ENCODE data around the gene CFAP43. TPM values are rescaled to one million over a fixed set of nuclear protein-coding genes. Genes with fewer than 3 reads are reported as not detected.

Gene CFAP43
- total RNA-seq, 1 donor from 2014 or later = not detected

GRCh38 chr10:104268713-104269645, 36.8 kb upstream of the CFAP43 start, which contains the start of gene GSTO2:
Gene GSTO2 (plus strand): TSS chr10:104269184. CDS start chr10:104274916, 5,732 bp downstream.
- H3K36me3 Mint-ChIP-seq (ENCODE audit: unreplicated experiment) = peaks cover 19% of the 10 kb centered on the region
- peaks cover 14% of the 10 kb centered on the region for H3K4me1 Mint-ChIP-seq (ENCODE audit: unreplicated experiment)
- H3K4me3 Mint-ChIP-seq (ENCODE audit: unreplicated experiment) = peak within 1 kb of the TSS; percentile 87
- H3K27me3 Mint-ChIP-seq (ENCODE audit: unreplicated experiment) = no peaks in the 10 kb centered on the region
- no peaks in the 10 kb centered on the region for H3K9me3 Mint-ChIP-seq (ENCODE audit: unreplicated experiment)
- H3K27ac Mint-ChIP-seq (ENCODE audit: unreplicated experiment) = peak within 1 kb of the TSS; percentile 91
- TF ChIP-seq CTCF (IDR thresholded peaks at IDR 0.05) = no peak
- DNase-seq (ENCODE audit: extremely low spot score, unreplicated experiment) = peak; percentile 100

GRCh38 chr10:104268405-104268712, 36.2 kb upstream of the CFAP43 start:
- no peak for DNase-seq (ENCODE audit: extremely low spot score, unreplicated experiment)
- TF ChIP-seq CTCF (IDR thresholded peaks at IDR 0.05) = no peak
- Mint-ChIP-seq H3K4me1 (ENCODE audit: unreplicated experiment) (peaks cover 14% of the 10 kb centered on the region), H3K9me3 (ENCODE audit: unreplicated experiment) (no peaks in the 10 kb centered on the region), H3K27ac (ENCODE audit: unreplicated experiment) (peak overlapping the region; percentile 91), H3K27me3 (ENCODE audit: unreplicated experiment) (no peaks in the 10 kb centered on the region), H3K4me3 (ENCODE audit: unreplicated experiment) (peak overlapping the region; percentile 87), H3K36me3 (ENCODE audit: unreplicated experiment) (peaks cover 26% of the 10 kb centered on the region)

- DNase-seq (ENCODE audit: extremely low spot score, unreplicated experiment) = no peak
- H3K27ac Mint-ChIP-seq (ENCODE audit: unreplicated experiment) = peak overlapping the region; percentile 91
- no peaks in the 10 kb centered on the region for H3K9me3 Mint-ChIP-seq (ENCODE audit: unreplicated experiment)
These were observed 35.7 kb upstream of the CFAP43 start for GRCh38 chr10:104267721-104268404.

GRCh38 chr10:104264783-104265182, 32.6 kb upstream of the CFAP43 start:
- H3K27me3 Mint-ChIP-seq (ENCODE audit: unreplicated experiment) = no peaks in the 10 kb centered on the region
- peaks cover 27% of the 10 kb centered on the region for H3K4me1 Mint-ChIP-seq (ENCODE audit: unreplicated experiment)
- H3K4me3 Mint-ChIP-seq (ENCODE audit: unreplicated experiment) = no peak overlapping the region
- H3K9me3 Mint-ChIP-seq (ENCODE audit: unreplicated experiment) = no peaks in the 10 kb centered on the region
- peaks cover 35% of the 10 kb centered on the region for H3K36me3 Mint-ChIP-seq (ENCODE audit: unreplicated experiment)
- no peak for TF ChIP-seq CTCF (IDR thresholded peaks at IDR 0.05)
- no peak for DNase-seq (ENCODE audit: extremely low spot score, unreplicated experiment)
- no peak overlapping the region for H3K27ac Mint-ChIP-seq (ENCODE audit: unreplicated experiment)

More at GRCh38 chr10:104267721-104268404, 35.7 kb upstream of the CFAP43 start:
- no peaks in the 10 kb centered on the region for H3K27me3 Mint-ChIP-seq (ENCODE audit: unreplicated experiment)
- H3K4me3 Mint-ChIP-seq (ENCODE audit: unreplicated experiment) = peak overlapping the region; percentile 87
- no peak for TF ChIP-seq CTCF (IDR thresholded peaks at IDR 0.05)
- H3K36me3 Mint-ChIP-seq (ENCODE audit: unreplicated experiment) = peaks cover 26% of the 10 kb centered on the region
- H3K4me1 Mint-ChIP-seq (ENCODE audit: unreplicated experiment) = peaks cover 14% of the 10 kb centered on the region

GRCh38 chr10:104262055-104262454, 29.9 kb upstream of the CFAP43 start:
- H3K4me1 Mint-ChIP-seq (ENCODE audit: unreplicated experiment) = peaks cover 22% of the 10 kb centered on the region

More at GRCh38 chr10:104262055-104262454, 29.9 kb upstream of the CFAP43 start:
- Mint-ChIP-seq H3K27ac (ENCODE audit: unreplicated experiment) (no peak overlapping the region), H3K9me3 (ENCODE audit: unreplicated experiment) (no peaks in the 10 kb centered on the region), H3K27me3 (ENCODE audit: unreplicated experiment) (no peaks in the 10 kb centered on the region), H3K4me3 (ENCODE audit: unreplicated experiment) (no peak overlapping the region), H3K36me3 (ENCODE audit: unreplicated experiment) (peaks cover 46% of the 10 kb centered on the region)
- DNase-seq (ENCODE audit: extremely low spot score, unreplicated experiment) = no peak
- no peak for TF ChIP-seq CTCF (IDR thresholded peaks at IDR 0.05)
